ENCODE measurements around the gene KRT74. TPM values are rescaled to one million over a fixed set of nuclear protein-coding genes. Genes with fewer than 3 reads are reported as not detected.

KRT74 gene
- total RNA-seq, 1 experiment from 2014 or later, result not detected

- TF ChIP-seq, protein P1, sequence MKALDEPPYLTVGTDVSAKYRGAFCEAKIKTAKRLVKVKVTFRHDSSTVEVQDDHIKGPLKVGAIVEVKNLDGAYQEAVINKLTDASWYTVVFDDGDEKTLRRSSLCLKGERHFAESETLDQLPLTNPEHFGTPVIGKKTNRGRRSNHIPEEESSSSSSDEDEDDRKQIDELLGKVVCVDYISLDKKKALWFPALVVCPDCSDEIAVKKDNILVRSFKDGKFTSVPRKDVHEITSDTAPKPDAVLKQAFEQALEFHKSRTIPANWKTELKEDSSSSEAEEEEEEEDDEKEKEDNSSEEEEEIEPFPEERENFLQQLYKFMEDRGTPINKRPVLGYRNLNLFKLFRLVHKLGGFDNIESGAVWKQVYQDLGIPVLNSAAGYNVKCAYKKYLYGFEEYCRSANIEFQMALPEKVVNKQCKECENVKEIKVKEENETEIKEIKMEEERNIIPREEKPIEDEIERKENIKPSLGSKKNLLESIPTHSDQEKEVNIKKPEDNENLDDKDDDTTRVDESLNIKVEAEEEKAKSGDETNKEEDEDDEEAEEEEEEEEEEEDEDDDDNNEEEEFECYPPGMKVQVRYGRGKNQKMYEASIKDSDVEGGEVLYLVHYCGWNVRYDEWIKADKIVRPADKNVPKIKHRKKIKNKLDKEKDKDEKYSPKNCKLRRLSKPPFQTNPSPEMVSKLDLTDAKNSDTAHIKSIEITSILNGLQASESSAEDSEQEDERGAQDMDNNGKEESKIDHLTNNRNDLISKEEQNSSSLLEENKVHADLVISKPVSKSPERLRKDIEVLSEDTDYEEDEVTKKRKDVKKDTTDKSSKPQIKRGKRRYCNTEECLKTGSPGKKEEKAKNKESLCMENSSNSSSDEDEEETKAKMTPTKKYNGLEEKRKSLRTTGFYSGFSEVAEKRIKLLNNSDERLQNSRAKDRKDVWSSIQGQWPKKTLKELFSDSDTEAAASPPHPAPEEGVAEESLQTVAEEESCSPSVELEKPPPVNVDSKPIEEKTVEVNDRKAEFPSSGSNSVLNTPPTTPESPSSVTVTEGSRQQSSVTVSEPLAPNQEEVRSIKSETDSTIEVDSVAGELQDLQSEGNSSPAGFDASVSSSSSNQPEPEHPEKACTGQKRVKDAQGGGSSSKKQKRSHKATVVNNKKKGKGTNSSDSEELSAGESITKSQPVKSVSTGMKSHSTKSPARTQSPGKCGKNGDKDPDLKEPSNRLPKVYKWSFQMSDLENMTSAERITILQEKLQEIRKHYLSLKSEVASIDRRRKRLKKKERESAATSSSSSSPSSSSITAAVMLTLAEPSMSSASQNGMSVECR (CRISPR knock-in tag; IDR thresholded peaks at IDR 0.05; ENCODE audit: borderline replicate concordance), result no peak
- TF ChIP-seq RORB (CRISPR knock-in tag; IDR thresholded peaks at IDR 0.05) (no peak), MYBL2 (CRISPR knock-in tag; IDR thresholded peaks at IDR 0.05) (no peak), NR1H2 (CRISPR knock-in tag; IDR thresholded peaks at IDR 0.05) (no peak), FOXP1 (CRISPR knock-in tag; IDR thresholded peaks at IDR 0.05; ENCODE audit: borderline replicate concordance) (no peak), ZNF532 (CRISPR knock-in tag; IDR thresholded peaks at IDR 0.05; ENCODE audit: borderline replicate concordance) (no peak)
- TF ChIP-seq, protein P2, sequence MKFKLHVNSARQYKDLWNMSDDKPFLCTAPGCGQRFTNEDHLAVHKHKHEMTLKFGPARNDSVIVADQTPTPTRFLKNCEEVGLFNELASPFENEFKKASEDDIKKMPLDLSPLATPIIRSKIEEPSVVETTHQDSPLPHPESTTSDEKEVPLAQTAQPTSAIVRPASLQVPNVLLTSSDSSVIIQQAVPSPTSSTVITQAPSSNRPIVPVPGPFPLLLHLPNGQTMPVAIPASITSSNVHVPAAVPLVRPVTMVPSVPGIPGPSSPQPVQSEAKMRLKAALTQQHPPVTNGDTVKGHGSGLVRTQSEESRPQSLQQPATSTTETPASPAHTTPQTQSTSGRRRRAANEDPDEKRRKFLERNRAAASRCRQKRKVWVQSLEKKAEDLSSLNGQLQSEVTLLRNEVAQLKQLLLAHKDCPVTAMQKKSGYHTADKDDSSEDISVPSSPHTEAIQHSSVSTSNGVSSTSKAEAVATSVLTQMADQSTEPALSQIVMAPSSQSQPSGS (CRISPR knock-in tag; IDR thresholded peaks at IDR 0.05; ENCODE audit: borderline replicate concordance, low read depth), result no peak
Measured at GRCh38 chr12:52581481-52581880, 7.8 kb upstream of the KRT74 start (continued).

DNA sequence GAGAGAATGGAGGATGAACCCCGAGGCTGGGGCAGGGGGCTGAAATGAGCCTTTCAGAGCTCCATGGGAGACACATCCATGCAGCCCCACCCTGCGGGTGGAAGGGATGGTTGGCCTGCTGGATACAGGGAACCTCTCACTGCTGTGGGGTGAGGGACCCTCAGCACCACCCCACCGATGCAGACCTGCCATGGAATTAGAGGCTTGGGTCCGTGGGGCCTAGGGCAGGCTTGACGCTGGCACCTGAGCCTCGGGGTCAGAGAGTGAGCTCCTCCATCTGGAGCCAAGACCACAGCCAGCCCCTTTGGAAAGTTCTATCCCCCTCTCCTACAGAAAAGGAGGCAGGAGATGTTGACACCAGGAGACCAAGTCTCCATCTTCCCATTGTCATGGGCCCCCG, 7.4 kb upstream of the KRT74 start:
- TF ChIP-seq ZNF263 (CRISPR knock-in tag; IDR thresholded peaks at IDR 0.05; ENCODE audit: low read depth) (no peak), TEAD1 (CRISPR knock-in tag; IDR thresholded peaks at IDR 0.05) (no peak), FOXK1 (CRISPR knock-in tag; IDR thresholded peaks at IDR 0.05) (no peak), GRHL2 (CRISPR knock-in tag; IDR thresholded peaks at IDR 0.05; ENCODE audit: insufficient replicate concordance, severe bottlenecking) (no peak), NR1H2 (CRISPR knock-in tag; IDR thresholded peaks at IDR 0.05) (no peak), NR2C2 (CRISPR knock-in tag; IDR thresholded peaks at IDR 0.05) (no peak)
- TF ChIP-seq, protein P3, sequence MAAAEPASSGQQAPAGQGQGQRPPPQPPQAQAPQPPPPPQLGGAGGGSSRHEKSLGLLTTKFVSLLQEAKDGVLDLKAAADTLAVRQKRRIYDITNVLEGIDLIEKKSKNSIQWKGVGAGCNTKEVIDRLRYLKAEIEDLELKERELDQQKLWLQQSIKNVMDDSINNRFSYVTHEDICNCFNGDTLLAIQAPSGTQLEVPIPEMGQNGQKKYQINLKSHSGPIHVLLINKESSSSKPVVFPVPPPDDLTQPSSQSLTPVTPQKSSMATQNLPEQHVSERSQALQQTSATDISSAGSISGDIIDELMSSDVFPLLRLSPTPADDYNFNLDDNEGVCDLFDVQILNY (CRISPR knock-in tag; IDR thresholded peaks at IDR 0.05), result no peak
- TF ChIP-seq, protein P4, sequence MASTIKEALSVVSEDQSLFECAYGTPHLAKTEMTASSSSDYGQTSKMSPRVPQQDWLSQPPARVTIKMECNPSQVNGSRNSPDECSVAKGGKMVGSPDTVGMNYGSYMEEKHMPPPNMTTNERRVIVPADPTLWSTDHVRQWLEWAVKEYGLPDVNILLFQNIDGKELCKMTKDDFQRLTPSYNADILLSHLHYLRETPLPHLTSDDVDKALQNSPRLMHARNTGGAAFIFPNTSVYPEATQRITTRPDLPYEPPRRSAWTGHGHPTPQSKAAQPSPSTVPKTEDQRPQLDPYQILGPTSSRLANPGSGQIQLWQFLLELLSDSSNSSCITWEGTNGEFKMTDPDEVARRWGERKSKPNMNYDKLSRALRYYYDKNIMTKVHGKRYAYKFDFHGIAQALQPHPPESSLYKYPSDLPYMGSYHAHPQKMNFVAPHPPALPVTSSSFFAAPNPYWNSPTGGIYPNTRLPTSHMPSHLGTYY (CRISPR knock-in tag; IDR thresholded peaks at IDR 0.05), result no peak
- H3K36me3 Mint-ChIP-seq, result no peaks in the 10 kb centered on the region
- no peaks in the 10 kb centered on the region for H3K27me3 Mint-ChIP-seq (ENCODE audit: low read depth)
- no peak overlapping the region for H3K27ac Mint-ChIP-seq
- H3K9me3 Mint-ChIP-seq, result no peaks in the 10 kb centered on the region
- ATAC-seq, result no peak
- peaks cover 6% of the 10 kb centered on the region for H3K4me1 Mint-ChIP-seq
- H3K4me3 Mint-ChIP-seq, result no peak overlapping the region
- DNase-seq (ENCODE audit: low spot score), result no peak
- ChIA-PET CTCF (interaction anchor here (1.1 to 2.5 kb wide), 3 partner anchors 290 to 400 kb away, joined by 3 to 12 read pairs (median 5); no protein-coding TSS in a partner anchor), POLR2A (no interaction called here)
